ENCODE results near the gene IL4.

IL4 gene

DNA sequence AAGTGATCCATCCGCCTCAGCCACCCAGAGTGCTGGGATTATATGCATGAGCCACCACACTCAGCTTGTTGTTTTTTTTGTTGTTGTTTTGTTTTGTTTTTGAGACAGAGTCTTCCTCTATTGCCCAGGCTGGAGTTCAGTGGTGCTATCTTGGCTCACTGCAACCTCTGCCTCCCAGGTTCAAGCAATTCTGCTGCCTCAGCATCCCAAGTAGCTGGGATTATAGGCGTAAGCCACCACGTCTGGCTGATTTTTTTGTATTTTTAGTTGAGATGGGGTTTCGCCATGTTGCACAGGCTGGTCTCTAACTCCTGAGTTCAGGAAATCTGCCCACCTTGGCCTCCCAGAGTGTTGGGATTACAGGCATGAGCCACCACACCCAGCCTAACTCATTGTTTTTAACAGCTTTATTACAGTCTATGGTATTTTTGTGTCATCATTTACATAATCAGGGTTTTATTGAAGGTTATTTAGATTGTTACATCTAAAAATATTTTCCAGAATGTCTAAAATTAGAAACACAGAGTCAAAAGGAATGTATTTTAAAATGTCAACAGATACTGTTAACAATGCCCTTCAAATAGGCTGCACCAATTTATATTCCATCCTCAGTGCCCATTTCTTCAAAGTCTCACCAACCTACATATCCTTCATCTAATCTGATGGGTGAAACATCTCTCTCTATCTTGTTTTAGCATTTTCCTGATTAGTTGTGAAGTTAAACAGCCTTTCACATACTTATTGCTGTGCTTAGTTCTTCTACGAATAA, 44.9 kb downstream of the IL4 start:
- H3K79me1 ChIP-seq (ENCODE audit: low read depth, low read length) = no peaks in the 10 kb centered on the region
- H3K18ac ChIP-seq (ENCODE audit: low read length) = no peak overlapping the region
- no peak overlapping the region for H4K8ac ChIP-seq (ENCODE audit: low read depth, low read length)
- no peak overlapping the region for H2BK120ac ChIP-seq (ENCODE audit: low read depth, low read length)
- H3K4me2 ChIP-seq (ENCODE audit: insufficient read depth, low read length, poor library complexity, severe bottlenecking) = no peak overlapping the region
- no peak overlapping the region for H2BK5ac ChIP-seq (ENCODE audit: low read length)
- H3K23ac ChIP-seq (ENCODE audit: low read depth, low read length, poor library complexity) = no peak overlapping the region
- no peak overlapping the region for H2AFZ ChIP-seq (ENCODE audit: low read length)
- H3K27ac ChIP-seq (replicated peaks; ENCODE audit: low read length) = no peak overlapping the region
- no peak overlapping the region for H2BK15ac ChIP-seq (ENCODE audit: low read length)
- H4K91ac ChIP-seq (ENCODE audit: low read depth, low read length, poor library complexity) = no peak overlapping the region
- no peaks in the 10 kb centered on the region for H3K27me3 ChIP-seq (ENCODE audit: control insufficient read depth in 3 of 3, insufficient read depth in 3 of 3, low read depth in 1 of 3, low read length in 3 of 3)
- no peak overlapping the region for H3K14ac ChIP-seq (ENCODE audit: low read length)
- no peaks in the 10 kb centered on the region for H3K4me1 ChIP-seq (ENCODE audit: control insufficient read depth in 2 of 2, insufficient read depth in 1 of 2, low read depth in 1 of 2, low read length in 2 of 2)
- H2AK5ac ChIP-seq (ENCODE audit: low read depth, low read length) = no peak overlapping the region
- H3K36me3 ChIP-seq (replicated peaks in 1 of 2; ENCODE audit: control insufficient read depth in 2 of 2, insufficient read depth in 2 of 2, low read length in 2 of 2) = peaks cover 3 to 15% of the 10 kb centered on the region in 2 donors
- no peak overlapping the region for H3K4ac ChIP-seq (ENCODE audit: low read length)
- no peaks in the 10 kb centered on the region for H3K9me3 ChIP-seq (replicated peaks in 1 of 2; ENCODE audit: control insufficient read depth in 2 of 2, insufficient read depth in 1 of 2, low read depth in 1 of 2, low read length in 2 of 2)
- no CpG with 5 or more reads among the region's 5 CpGs for WGBS, 2 donors (ENCODE audit: extremely low coverage in 2 of 2, insufficient read length in 2 of 2, insufficient replicate concordance in 1 of 2)
- no peak for DNase-seq (ENCODE audit: low spot score)
- no peak overlapping the region for H3K9ac ChIP-seq (ENCODE audit: low read depth, low read length, poor library complexity)
- no peak overlapping the region for H3K4me3 ChIP-seq (ENCODE audit: low read length in 2 of 2)
- H2BK12ac ChIP-seq (ENCODE audit: low read length) = no peak overlapping the region

DNA sequence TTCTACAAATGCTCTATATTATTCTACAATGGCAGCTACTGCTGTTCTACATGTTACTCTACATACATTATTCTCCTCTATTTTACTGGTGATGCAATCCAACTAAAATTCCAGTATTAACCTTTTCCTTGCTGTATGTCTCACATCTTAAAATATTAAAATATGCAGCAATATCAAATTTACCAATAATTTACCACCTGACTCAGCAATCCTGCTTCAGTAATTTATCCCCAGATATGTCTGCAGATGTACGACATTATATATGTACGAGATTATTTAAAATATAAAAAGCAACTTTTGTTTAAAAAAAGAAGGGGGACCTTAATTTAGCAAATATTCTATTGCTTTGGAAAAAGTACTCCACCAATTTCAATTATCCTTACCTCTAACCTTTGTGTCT, 52.0 kb downstream of the IL4 start:
- Histone ChIP-seq H3K23ac (ENCODE audit: low read depth, low read length, poor library complexity) (no peak overlapping the region), H4K8ac (ENCODE audit: low read depth, low read length) (no peak overlapping the region), H3K4ac (ENCODE audit: low read length) (no peak overlapping the region), H3K4me3 (ENCODE audit: low read length in 2 of 2) (no peak overlapping the region), H2BK120ac (ENCODE audit: low read depth, low read length) (no peak overlapping the region), H3K4me2 (ENCODE audit: insufficient read depth, low read length, poor library complexity, severe bottlenecking) (no peak overlapping the region), H2BK12ac (ENCODE audit: low read length) (no peak overlapping the region), H3K36me3 (replicated peaks in 1 of 2; ENCODE audit: control insufficient read depth in 2 of 2, insufficient read depth in 2 of 2, low read length in 2 of 2) (peaks cover 2 to 5% of the 10 kb centered on the region in 2 donors), H4K91ac (ENCODE audit: low read depth, low read length, poor library complexity) (no peak overlapping the region), H3K9me3 (replicated peaks in 1 of 2; ENCODE audit: control insufficient read depth in 2 of 2, insufficient read depth in 1 of 2, low read depth in 1 of 2, low read length in 2 of 2) (no peaks in the 10 kb centered on the region), H3K79me1 (ENCODE audit: low read depth, low read length) (no peaks in the 10 kb centered on the region), H2AK5ac (ENCODE audit: low read depth, low read length) (no peak overlapping the region), H2BK15ac (ENCODE audit: low read length) (no peak overlapping the region), H3K27me3 (ENCODE audit: control insufficient read depth in 3 of 3, insufficient read depth in 3 of 3, low read depth in 1 of 3, low read length in 3 of 3) (no peaks in the 10 kb centered on the region), H3K14ac (ENCODE audit: low read length) (no peak overlapping the region), H3K4me1 (ENCODE audit: control insufficient read depth in 2 of 2, insufficient read depth in 1 of 2, low read depth in 1 of 2, low read length in 2 of 2) (no peaks in the 10 kb centered on the region), H3K18ac (ENCODE audit: low read length) (no peak overlapping the region), H2AFZ (ENCODE audit: low read length) (no peak overlapping the region), H3K27ac (replicated peaks; ENCODE audit: low read length) (no peak overlapping the region), H2BK5ac (ENCODE audit: low read length) (no peak overlapping the region), H3K9ac (ENCODE audit: low read depth, low read length, poor library complexity) (no peak overlapping the region)
- DNase-seq (ENCODE audit: low spot score) = no peak
- WGBS, 2 donors (ENCODE audit: extremely low coverage in 2 of 2, insufficient read length in 2 of 2, insufficient replicate concordance in 1 of 2) = no CpG with 5 or more reads among the region's 2 CpGs

DNA sequence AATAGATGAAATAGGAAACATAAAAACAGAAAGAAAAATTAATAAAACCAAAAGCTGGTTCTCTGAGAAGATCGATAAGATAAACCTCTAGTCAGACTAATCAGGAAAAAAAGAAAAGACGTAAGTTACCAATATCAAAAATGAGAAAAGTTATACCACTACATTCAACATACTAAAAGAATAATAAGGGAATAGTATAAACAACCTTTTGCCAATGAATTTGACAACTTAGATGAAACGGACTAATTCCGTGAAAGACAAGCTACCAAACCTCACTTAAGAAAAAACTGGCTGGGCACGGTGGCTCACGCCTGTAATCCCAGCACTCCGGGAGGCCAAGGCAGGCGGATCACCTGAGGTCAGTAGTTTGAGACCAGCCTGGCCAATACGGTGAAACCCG, 56.1 kb downstream of the IL4 start:
- no CpG with 5 or more reads among the region's 10 CpGs for WGBS, 2 donors (ENCODE audit: extremely low coverage in 2 of 2, insufficient read length in 2 of 2, insufficient replicate concordance in 1 of 2)

More for the DNA sequence above, 56.1 kb downstream of the IL4 start:
- H3K4me1 ChIP-seq (ENCODE audit: control insufficient read depth in 2 of 2, insufficient read depth in 1 of 2, low read depth in 1 of 2, low read length in 2 of 2) = no peaks in the 10 kb centered on the region
- H3K27me3 ChIP-seq (ENCODE audit: control insufficient read depth in 3 of 3, insufficient read depth in 3 of 3, low read depth in 1 of 3, low read length in 3 of 3) = no peaks in the 10 kb centered on the region
- no peaks in the 10 kb centered on the region for H3K79me1 ChIP-seq (ENCODE audit: low read depth, low read length)
- H3K4ac ChIP-seq (ENCODE audit: low read length) = no peak overlapping the region
- H3K4me2 ChIP-seq (ENCODE audit: insufficient read depth, low read length, poor library complexity, severe bottlenecking) = no peak overlapping the region
- H3K9ac ChIP-seq (ENCODE audit: low read depth, low read length, poor library complexity) = peak overlapping the region; percentile 44
- H3K4me3 ChIP-seq (ENCODE audit: low read length in 2 of 2) = no peak overlapping the region
- no peak overlapping the region for H2AK5ac ChIP-seq (ENCODE audit: low read depth, low read length)
- H3K27ac ChIP-seq (replicated peaks; ENCODE audit: low read length) = no peak overlapping the region
- H4K91ac ChIP-seq (ENCODE audit: low read depth, low read length, poor library complexity) = no peak overlapping the region
- H3K14ac ChIP-seq (ENCODE audit: low read length) = no peak overlapping the region
- no peak overlapping the region for H2BK12ac ChIP-seq (ENCODE audit: low read length)
- H3K23ac ChIP-seq (ENCODE audit: low read depth, low read length, poor library complexity) = no peak overlapping the region
- no peak overlapping the region for H2BK15ac ChIP-seq (ENCODE audit: low read length)
- H3K36me3 ChIP-seq (replicated peaks in 1 of 2; ENCODE audit: control insufficient read depth in 2 of 2, insufficient read depth in 2 of 2, low read length in 2 of 2) = peaks cover 2 to 18% of the 10 kb centered on the region in 2 donors
- no peak overlapping the region for H2AFZ ChIP-seq (ENCODE audit: low read length)
- H3K18ac ChIP-seq (ENCODE audit: low read length) = no peak overlapping the region
- DNase-seq (ENCODE audit: low spot score) = no peak
- H2BK120ac ChIP-seq (ENCODE audit: low read depth, low read length) = no peak overlapping the region
- no peaks in the 10 kb centered on the region for H3K9me3 ChIP-seq (replicated peaks in 1 of 2; ENCODE audit: control insufficient read depth in 2 of 2, insufficient read depth in 1 of 2, low read depth in 1 of 2, low read length in 2 of 2)
- no peak overlapping the region for H2BK5ac ChIP-seq (ENCODE audit: low read length)
- no peak overlapping the region for H4K8ac ChIP-seq (ENCODE audit: low read depth, low read length)
